ENCODE data around the gene TNS3. TPM values are rescaled to one million over a fixed set of nuclear protein-coding genes. Genes with fewer than 3 reads are reported as not detected.
"Not testable (repeated sequence)": the region's sequence is repeated elsewhere in the genome, so short reads cannot be mapped to it uniquely, and the experiment has no call there.

The TNS3 gene
- total RNA-seq, 1 donor from 2014 or later, result 5.7 TPM

- Mint-ChIP-seq H3K4me1 (no peaks in the 10 kb centered on the region), H3K36me3 (ENCODE audit: low read depth) (no peaks in the 10 kb centered on the region), H3K4me3 (no peak overlapping the region), H3K27me3 (no peaks in the 10 kb centered on the region), H3K27ac (no peak overlapping the region), H3K9me3 (no peaks in the 10 kb centered on the region)
- intact Hi-C loops (cut with micrococcal nuclease), result no loop called here
- DNase-seq, result no peak
Measured at GRCh38 chr7:47594406-47594805, 12.5 kb upstream of the TNS3 start.

DNA sequence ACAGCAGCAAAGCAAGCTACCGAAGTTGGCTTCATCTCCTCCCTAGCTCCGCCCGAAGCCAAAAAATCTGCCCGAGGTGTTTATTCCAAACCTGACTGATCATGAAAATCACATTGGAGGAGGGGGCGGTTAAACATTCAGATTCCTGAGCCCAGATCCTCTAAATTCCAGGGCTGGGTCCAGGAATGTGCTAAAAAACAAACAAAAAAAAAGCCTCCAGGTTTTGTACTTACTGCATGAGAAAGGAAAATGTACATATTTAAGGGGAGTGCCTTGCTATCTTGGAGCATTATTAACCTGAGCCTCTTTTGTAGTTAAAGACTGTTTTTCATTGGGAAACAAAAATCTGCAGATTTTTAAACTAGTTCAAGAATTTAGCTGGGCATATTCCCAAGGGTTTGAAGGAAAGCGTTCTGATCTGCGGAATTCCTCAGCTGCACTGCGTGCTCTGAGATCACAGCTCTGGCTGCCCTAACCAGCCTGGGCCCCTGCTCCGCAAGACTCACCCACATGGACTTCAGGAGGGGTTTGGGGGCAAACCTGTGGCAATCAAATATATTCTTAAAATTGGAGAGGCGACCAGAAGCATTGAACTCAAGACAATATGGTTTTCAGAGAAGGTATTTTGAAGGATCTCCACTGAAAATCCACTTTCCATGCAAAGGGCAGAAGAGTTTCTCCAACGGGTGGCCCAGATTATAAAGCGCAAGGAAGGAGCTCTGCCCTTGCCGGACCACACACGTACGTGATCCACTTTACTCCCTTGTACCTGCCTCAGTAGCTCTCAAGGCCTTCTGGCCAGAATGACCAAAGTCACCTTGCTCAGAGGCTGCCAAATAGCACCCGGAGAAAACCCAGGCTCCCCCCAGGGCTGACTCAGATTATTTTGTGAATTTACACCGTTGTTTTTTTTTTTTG is 10.0 kb upstream of the TNS3 start:
- Mint-ChIP-seq H3K27ac (no peak overlapping the region), H3K27me3 (no peaks in the 10 kb centered on the region), H3K9me3 (no peaks in the 10 kb centered on the region), H3K4me1 (no peaks in the 10 kb centered on the region), H3K4me3 (no peak overlapping the region), H3K36me3 (ENCODE audit: low read depth) (no peaks in the 10 kb centered on the region)
- no peak for DNase-seq
- intact Hi-C loops (cut with micrococcal nuclease), result no loop called here

GRCh38 chr7:47591089-47591654 is 9.3 kb upstream of the TNS3 start:
- Mint-ChIP-seq H3K9me3 (no peaks in the 10 kb centered on the region), H3K36me3 (ENCODE audit: low read depth) (no peaks in the 10 kb centered on the region), H3K4me1 (no peaks in the 10 kb centered on the region), H3K27me3 (no peaks in the 10 kb centered on the region), H3K27ac (no peak overlapping the region), H3K4me3 (no peak overlapping the region)
- intact Hi-C loops (cut with micrococcal nuclease), result no loop called here
- DNase-seq, result no peak

- intact Hi-C loops (cut with micrococcal nuclease); H3K27me3 Mint-ChIP-seq; H3K4me1 Mint-ChIP-seq; H3K36me3 Mint-ChIP-seq (ENCODE audit: low read depth); H3K9me3 Mint-ChIP-seq; H3K27ac Mint-ChIP-seq; DNase-seq; H3K4me3 Mint-ChIP-seq: not testable (repeated sequence)
Measured at GRCh38 chr7:47590215-47590614, 8.3 kb upstream of the TNS3 start.

GRCh38 chr7:47588704-47589225 is 6.9 kb upstream of the TNS3 start:
- Mint-ChIP-seq H3K9me3 (no peaks in the 10 kb centered on the region), H3K27ac (no peak overlapping the region), H3K36me3 (ENCODE audit: low read depth) (no peaks in the 10 kb centered on the region), H3K4me3 (no peak overlapping the region), H3K27me3 (peaks cover under 1% of the 10 kb centered on the region), H3K4me1 (no peaks in the 10 kb centered on the region)
- DNase-seq, result no peak
- intact Hi-C loops (cut with micrococcal nuclease), result no loop called here

- H3K4me3 Mint-ChIP-seq, result no peak overlapping the region
- H3K9me3 Mint-ChIP-seq, result no peaks in the 10 kb centered on the region
- H3K4me1 Mint-ChIP-seq, result no peaks in the 10 kb centered on the region
- peaks cover 8% of the 10 kb centered on the region for H3K27me3 Mint-ChIP-seq
- H3K27ac Mint-ChIP-seq, result no peak overlapping the region
- H3K36me3 Mint-ChIP-seq (ENCODE audit: low read depth), result no peaks in the 10 kb centered on the region
- DNase-seq, result no peak
- intact Hi-C loops (cut with micrococcal nuclease), result no loop called here
Measured at GRCh38 chr7:47587976-47588375, 6.1 kb upstream of the TNS3 start.

DNA sequence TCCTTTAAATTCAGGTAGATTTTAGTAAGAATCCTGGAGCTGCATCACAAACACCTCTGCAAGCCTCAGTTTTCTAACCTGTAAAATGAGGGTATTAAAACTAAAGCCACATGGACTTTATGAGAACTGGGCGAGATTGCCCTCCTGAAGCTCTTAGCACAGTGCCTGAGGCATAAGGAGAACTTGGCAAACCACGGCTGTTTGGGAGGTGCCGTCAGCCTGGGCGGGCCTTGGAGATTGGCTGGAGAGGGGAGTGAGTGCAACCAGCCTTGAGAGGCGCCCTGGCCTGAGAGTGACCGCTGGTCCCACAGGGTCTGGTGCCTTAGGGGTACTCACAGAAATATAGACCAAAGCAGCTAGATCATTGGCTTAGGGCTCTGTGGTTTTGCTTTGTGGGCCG is 5.4 kb upstream of the TNS3 start:
- H3K4me3 Mint-ChIP-seq, result no peak overlapping the region

DNA sequence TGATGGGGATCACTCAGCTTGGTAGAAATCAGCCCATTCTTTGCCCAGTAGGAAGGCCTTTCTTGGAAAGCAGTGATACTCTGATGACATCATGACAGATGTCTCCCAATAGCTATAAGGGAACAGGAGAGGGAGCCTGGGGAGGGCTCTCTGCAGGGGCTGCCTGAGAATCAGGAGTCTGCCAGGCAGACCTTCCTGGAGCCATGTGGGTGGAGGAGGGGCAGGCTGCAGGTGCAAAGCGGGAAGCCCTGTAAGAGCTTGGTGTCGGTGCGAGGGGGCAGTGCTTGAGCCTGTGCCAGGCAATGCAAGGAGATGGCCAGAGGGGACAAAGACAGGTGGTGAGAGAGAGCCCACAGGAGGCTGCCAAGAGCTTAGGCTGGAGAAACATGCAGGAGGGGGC is 5.0 kb upstream of the TNS3 start:
- H3K9me3 Mint-ChIP-seq, result no peaks in the 10 kb centered on the region
- DNase-seq, result no peak
- peaks cover 16% of the 10 kb centered on the region for H3K27me3 Mint-ChIP-seq
- no peaks in the 10 kb centered on the region for H3K4me1 Mint-ChIP-seq
- intact Hi-C loops (cut with micrococcal nuclease), result no loop called here
- H3K4me3 Mint-ChIP-seq, result no peak overlapping the region
- H3K36me3 Mint-ChIP-seq (ENCODE audit: low read depth), result no peaks in the 10 kb centered on the region
- H3K27ac Mint-ChIP-seq, result no peak overlapping the region

More for the DNA sequence above, 5.4 kb upstream of the TNS3 start:
- no peak for DNase-seq
- Mint-ChIP-seq H3K27ac (no peak overlapping the region), H3K9me3 (no peaks in the 10 kb centered on the region), H3K36me3 (ENCODE audit: low read depth) (no peaks in the 10 kb centered on the region), H3K27me3 (peaks cover 14% of the 10 kb centered on the region), H3K4me1 (no peaks in the 10 kb centered on the region)
- intact Hi-C loops (cut with micrococcal nuclease), result no loop called here

- H3K4me3 Mint-ChIP-seq; H3K36me3 Mint-ChIP-seq (ENCODE audit: low read depth); H3K4me1 Mint-ChIP-seq; H3K9me3 Mint-ChIP-seq; DNase-seq; intact Hi-C loops (cut with micrococcal nuclease); H3K27ac Mint-ChIP-seq: not testable (repeated sequence)
- peaks cover 16% of the 10 kb centered on the region for H3K27me3 Mint-ChIP-seq
Measured at GRCh38 chr7:47586161-47586670, 4.3 kb upstream of the TNS3 start.

GRCh38 chr7:47584536-47584895 is 2.6 kb upstream of the TNS3 start:
- no peak for DNase-seq
- intact Hi-C loops (cut with micrococcal nuclease), result no loop called here
- Mint-ChIP-seq H3K27ac (no peak overlapping the region), H3K9me3 (no peaks in the 10 kb centered on the region), H3K36me3 (ENCODE audit: low read depth) (no peaks in the 10 kb centered on the region), H3K4me3 (no peak overlapping the region), H3K27me3 (peaks cover 32% of the 10 kb centered on the region), H3K4me1 (no peaks in the 10 kb centered on the region)

GRCh38 chr7:47583739-47584535 is 2.0 kb upstream of the TNS3 start:
- H3K27ac Mint-ChIP-seq, result no peak overlapping the region
- no peak for DNase-seq
- peaks cover 33% of the 10 kb centered on the region for H3K27me3 Mint-ChIP-seq
- H3K4me1 Mint-ChIP-seq, result peaks cover 2% of the 10 kb centered on the region
- H3K9me3 Mint-ChIP-seq, result no peaks in the 10 kb centered on the region
- no peaks in the 10 kb centered on the region for H3K36me3 Mint-ChIP-seq (ENCODE audit: low read depth)
- H3K4me3 Mint-ChIP-seq, result no peak overlapping the region
- intact Hi-C loops (cut with micrococcal nuclease), result no loop called here

DNA sequence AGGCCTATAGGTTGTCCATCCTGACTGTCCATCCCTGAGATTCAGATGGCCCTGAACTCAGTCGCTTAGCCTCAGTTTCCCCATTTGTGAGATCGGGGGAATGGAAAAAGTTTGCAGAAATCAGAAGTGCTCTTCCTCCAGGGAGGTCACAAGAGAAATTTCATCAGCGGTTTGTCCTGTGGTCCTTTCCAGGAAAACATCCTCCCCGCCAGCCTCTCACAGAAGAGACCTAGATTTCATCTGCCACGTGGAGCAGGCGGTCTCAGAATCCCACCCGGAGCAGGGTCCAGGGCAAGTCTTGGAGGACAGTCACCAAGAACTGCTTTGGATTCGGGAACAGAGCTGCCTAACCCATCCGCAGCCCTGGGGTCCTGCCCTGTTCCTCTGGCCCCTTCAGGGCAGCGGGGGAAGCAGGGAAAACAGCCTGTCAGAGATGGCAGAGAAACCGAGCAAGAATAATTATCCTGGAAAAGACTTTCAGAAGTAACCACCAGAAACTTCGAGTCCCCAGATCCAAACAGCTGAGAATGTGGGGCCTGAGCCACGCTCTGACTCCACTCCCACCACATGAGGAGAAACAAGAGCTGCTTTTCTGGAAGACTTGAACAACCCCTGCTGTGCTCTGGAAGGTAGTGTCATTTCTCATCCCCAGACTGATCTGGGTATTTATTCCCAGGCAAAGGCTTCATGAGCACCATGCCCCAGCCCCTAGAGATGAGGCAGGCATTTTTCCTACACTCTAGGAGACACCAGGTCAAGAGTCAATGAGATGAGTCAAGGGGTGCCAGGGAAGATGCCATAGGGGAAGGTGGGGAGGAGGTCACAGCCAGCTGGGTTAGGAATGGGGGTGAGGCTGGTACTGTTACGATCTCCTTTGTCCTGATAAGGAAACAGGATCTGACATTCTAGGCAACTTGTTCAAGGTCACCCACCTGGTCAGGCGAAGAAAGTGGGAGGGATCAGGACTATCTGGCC is 1.1 kb upstream of the TNS3 start:
- H3K9me3 Mint-ChIP-seq, result no peaks in the 10 kb centered on the region
- intact Hi-C loops (cut with micrococcal nuclease), result no loop called here

GRCh38 chr7:47581438-47581803 is 490 bp downstream of the TNS3 start:
- Mint-ChIP-seq H3K27me3 (peaks cover 33% of the 10 kb centered on the region), H3K4me3 (no peak overlapping the region), H3K9me3 (no peaks in the 10 kb centered on the region), H3K36me3 (ENCODE audit: low read depth) (no peaks in the 10 kb centered on the region), H3K4me1 (peaks cover 4% of the 10 kb centered on the region), H3K27ac (no peak overlapping the region)
- intact Hi-C loops (cut with micrococcal nuclease), result no loop called here
- no peak for DNase-seq

More for the DNA sequence above, 1.1 kb upstream of the TNS3 start:
- Mint-ChIP-seq H3K4me3 (no peak overlapping the region), H3K27ac (no peak overlapping the region), H3K4me1 (peaks cover 4% of the 10 kb centered on the region), H3K36me3 (ENCODE audit: low read depth) (no peaks in the 10 kb centered on the region), H3K27me3 (peaks cover 33% of the 10 kb centered on the region)
- no peak for DNase-seq
